ENCODE results near the gene SIRPD.

SIRPD gene

DNA sequence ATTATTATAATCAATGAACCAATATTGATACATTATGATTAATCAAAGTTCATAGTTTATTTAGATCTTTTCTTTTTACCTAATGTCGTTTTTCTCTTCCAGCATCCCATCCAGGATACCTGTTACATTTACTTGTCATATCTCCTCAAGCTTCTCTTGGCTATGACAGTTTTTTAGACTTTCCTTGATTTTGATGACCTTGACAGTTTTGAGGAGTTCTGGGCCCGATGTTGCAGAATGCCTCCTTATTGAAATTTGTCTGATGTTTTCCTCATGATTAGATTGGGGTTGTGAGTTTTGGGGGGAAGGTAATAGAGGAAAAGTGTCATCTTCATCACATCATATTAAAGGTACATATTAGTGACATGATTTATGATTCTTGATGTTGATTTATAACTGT is 3.8 kb upstream of the SIRPD start:
- H3K36me3 ChIP-seq (ENCODE audit: control insufficient read depth in 2 of 2, insufficient read depth in 1 of 2, low read length in 2 of 2): no peaks in the 10 kb centered on the region
- CTCF ChIA-PET: interaction anchor here (0.9 kb wide), 1 partner anchor 10 kb away, joined by 3 read pairs; no protein-coding TSS in a partner anchor
- H3K27ac ChIP-seq (ENCODE audit: extremely low read depth, low read depth, low read length): no peak overlapping the region
- H3K4me1 ChIP-seq (ENCODE audit: control insufficient read depth, insufficient read depth, low read length): no peaks in the 10 kb centered on the region
- H3K4me3 ChIP-seq (ENCODE audit: low read depth, low read length): no peak overlapping the region
- H3K9me3 ChIP-seq (ENCODE audit: control insufficient read depth, insufficient read depth, low read depth, low read length): no peaks in the 10 kb centered on the region
- TF ChIP-seq FEZF1 (tag by site-specific recombination; IDR thresholded peaks at IDR 0.05): no peak
- TF ChIP-seq BCL11B (tag by site-specific recombination; IDR thresholded peaks at IDR 0.05; ENCODE audit: low read depth): no peak
- no peak for TF ChIP-seq ZFHX2 (tag by site-specific recombination; conservative IDR thresholded peaks at IDR 0.05)
- TF ChIP-seq ZFP37 (tag by site-specific recombination; IDR thresholded peaks at IDR 0.05): no peak
- no peak for TF ChIP-seq ZNF266 (tag by site-specific recombination; IDR thresholded peaks at IDR 0.05; ENCODE audit: low read depth)
- POLR2A ChIA-PET: no interaction called here

DNA sequence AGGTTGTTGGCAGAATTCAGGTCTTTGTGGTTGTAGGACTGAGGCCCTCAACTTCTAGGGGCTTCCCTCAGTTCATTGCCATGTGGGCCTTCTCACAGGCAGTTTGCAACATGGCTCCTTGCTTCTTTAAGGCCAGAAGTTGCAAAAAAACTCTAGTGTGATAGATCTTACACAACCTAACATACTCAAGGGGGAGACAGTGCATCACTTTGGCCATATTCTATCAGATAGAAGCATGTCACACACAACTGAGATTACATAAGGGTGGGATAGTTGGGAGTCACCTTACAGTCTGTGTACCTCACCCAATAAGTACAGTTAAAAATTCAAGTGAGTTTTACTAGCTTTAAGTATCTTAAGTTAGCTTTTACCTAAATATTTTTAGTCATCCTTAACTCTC is 1.6 kb downstream of the SIRPD start:
- Histone ChIP-seq H3K4me3 (ENCODE audit: low read depth, low read length) (no peak overlapping the region), H3K27ac (ENCODE audit: extremely low read depth, low read depth, low read length) (no peak overlapping the region), H3K4me1 (ENCODE audit: control insufficient read depth, insufficient read depth, low read length) (no peaks in the 10 kb centered on the region), H3K36me3 (ENCODE audit: control insufficient read depth in 2 of 2, insufficient read depth in 1 of 2, low read length in 2 of 2) (no peaks in the 10 kb centered on the region), H3K9me3 (ENCODE audit: control insufficient read depth, insufficient read depth, low read depth, low read length) (no peaks in the 10 kb centered on the region; the same call in 1 of the 2 replicates)
- ChIA-PET CTCF (interaction anchor here (0.6 kb wide), 1 partner anchor 878 kb away, joined by 4 read pairs; no protein-coding TSS in a partner anchor), POLR2A (no interaction called here)
- TF ChIP-seq ZNF112 (tag by site-specific recombination; IDR thresholded peaks at IDR 0.05) (no peak), ZFP37 (tag by site-specific recombination; IDR thresholded peaks at IDR 0.05) (no peak), ZNF37A (tag by site-specific recombination; IDR thresholded peaks at IDR 0.05) (no peak), ZBTB48 (tag by site-specific recombination; IDR thresholded peaks at IDR 0.05) (no peak), ZNF610 (tag by site-specific recombination; IDR thresholded peaks at IDR 0.05; ENCODE audit: borderline replicate concordance) (no peak), ZNF768 (tag by site-specific recombination; IDR thresholded peaks at IDR 0.05) (no peak), ZNF302 (tag by site-specific recombination; IDR thresholded peaks at IDR 0.05; ENCODE audit: low read depth) (no peak), SALL2 (tag by site-specific recombination; IDR thresholded peaks at IDR 0.05; ENCODE audit: borderline replicate concordance) (no peak), ZNF248 (tag by site-specific recombination; IDR thresholded peaks at IDR 0.05) (no peak), ZNF529 (tag by site-specific recombination; IDR thresholded peaks at IDR 0.05; ENCODE audit: insufficient replicate concordance) (no peak), ZNF341 (tag by site-specific recombination; IDR thresholded peaks at IDR 0.05; ENCODE audit: low read depth) (no peak), ZNF175 (tag by site-specific recombination; IDR thresholded peaks at IDR 0.05) (no peak), ZNF544 (tag by site-specific recombination; IDR thresholded peaks at IDR 0.05) (no peak), YY2 (tag by site-specific recombination; IDR thresholded peaks at IDR 0.05) (no peak), ZNF585B (tag by site-specific recombination; IDR thresholded peaks at IDR 0.05) (no peak), TCF7L2 (IDR thresholded peaks at IDR 0.05; ENCODE audit: borderline replicate concordance, low read depth, low read length) (no peak), MZF1 (tag by site-specific recombination; IDR thresholded peaks at IDR 0.05; ENCODE audit: borderline replicate concordance) (no peak)
- TF ChIP-seq, protein P1, sequence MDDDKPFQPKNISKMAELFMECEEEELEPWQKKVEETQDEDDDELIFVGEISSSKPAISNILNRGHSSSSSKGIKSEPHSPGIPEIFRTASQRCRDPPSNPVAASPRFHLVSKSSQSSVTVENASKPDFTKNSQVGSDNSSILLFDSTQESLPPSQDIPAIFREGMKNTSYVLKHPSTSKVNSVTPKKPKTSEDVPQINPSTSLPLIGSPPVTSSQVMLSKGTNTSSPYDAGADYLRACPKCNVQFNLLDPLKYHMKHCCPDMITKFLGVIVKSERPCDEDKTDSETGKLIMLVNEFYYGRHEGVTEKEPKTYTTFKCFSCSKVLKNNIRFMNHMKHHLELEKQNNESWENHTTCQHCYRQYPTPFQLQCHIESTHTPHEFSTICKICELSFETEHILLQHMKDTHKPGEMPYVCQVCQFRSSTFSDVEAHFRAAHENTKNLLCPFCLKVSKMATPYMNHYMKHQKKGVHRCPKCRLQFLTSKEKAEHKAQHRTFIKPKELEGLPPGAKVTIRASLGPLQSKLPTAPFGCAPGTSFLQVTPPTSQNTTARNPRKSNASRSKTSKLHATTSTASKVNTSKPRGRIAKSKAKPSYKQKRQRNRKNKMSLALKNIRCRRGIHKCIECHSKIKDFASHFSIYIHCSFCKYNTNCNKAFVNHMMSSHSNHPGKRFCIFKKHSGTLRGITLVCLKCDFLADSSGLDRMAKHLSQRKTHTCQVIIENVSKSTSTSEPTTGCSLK (tag by site-specific recombination; IDR thresholded peaks at IDR 0.05): no peak
- TF ChIP-seq, protein P2, sequence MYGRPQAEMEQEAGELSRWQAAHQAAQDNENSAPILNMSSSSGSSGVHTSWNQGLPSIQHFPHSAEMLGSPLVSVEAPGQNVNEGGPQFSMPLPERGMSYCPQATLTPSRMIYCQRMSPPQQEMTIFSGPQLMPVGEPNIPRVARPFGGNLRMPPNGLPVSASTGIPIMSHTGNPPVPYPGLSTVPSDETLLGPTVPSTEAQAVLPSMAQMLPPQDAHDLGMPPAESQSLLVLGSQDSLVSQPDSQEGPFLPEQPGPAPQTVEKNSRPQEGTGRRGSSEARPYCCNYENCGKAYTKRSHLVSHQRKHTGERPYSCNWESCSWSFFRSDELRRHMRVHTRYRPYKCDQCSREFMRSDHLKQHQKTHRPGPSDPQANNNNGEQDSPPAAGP (tag by site-specific recombination; IDR thresholded peaks at IDR 0.05): no peak
- TF ChIP-seq, protein P3, sequence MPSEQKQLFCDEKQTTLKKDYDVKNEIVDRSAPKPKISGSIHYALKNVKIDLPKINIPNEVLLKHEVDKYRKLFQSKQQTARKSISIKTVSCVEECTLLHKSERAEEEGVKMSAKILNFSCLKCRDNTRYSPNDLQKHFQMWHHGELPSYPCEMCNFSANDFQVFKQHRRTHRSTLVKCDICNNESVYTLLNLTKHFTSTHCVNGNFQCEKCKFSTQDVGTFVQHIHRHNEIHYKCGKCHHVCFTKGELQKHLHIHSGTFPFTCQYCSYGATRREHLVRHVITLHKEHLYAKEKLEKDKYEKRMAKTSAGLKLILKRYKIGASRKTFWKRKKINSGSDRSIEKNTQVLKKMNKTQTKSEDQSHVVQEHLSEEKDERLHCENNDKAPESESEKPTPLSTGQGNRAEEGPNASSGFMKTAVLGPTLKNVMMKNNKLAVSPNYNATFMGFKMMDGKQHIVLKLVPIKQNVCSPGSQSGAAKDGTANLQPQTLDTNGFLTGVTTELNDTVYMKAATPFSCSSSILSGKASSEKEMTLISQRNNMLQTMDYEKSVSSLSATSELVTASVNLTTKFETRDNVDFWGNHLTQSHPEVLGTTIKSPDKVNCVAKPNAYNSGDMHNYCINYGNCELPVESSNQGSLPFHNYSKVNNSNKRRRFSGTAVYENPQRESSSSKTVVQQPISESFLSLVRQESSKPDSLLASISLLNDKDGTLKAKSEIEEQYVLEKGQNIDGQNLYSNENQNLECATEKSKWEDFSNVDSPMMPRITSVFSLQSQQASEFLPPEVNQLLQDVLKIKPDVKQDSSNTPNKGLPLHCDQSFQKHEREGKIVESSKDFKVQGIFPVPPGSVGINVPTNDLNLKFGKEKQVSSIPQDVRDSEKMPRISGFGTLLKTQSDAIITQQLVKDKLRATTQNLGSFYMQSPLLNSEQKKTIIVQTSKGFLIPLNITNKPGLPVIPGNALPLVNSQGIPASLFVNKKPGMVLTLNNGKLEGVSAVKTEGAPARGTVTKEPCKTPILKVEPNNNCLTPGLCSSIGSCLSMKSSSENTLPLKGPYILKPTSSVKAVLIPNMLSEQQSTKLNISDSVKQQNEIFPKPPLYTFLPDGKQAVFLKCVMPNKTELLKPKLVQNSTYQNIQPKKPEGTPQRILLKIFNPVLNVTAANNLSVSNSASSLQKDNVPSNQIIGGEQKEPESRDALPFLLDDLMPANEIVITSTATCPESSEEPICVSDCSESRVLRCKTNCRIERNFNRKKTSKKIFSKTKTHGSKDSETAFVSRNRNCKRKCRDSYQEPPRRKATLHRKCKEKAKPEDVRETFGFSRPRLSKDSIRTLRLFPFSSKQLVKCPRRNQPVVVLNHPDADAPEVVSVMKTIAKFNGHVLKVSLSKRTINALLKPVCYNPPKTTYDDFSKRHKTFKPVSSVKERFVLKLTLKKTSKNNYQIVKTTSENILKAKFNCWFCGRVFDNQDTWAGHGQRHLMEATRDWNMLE (tag by site-specific recombination; conservative IDR thresholded peaks at IDR 0.05; ENCODE audit: low read depth): no peak
